GM13976 (cell line): ENCODE measurements around the gene AKR1C8.
"Not testable (repeated sequence)": the region's sequence is repeated elsewhere in the genome, so short reads cannot be mapped to it uniquely, and the experiment has no call there.

ENCODE experiments used
- DNase-seq: peaks from one replicate; pipeline ENCODE4 v3.0.0; 2012; ENCODE audit warnings: low spot score
- CTCF ChIP-seq: IDR thresholded peaks from 2 replicates; pipeline ENCODE4 v1.5.1; 2012; ENCODE audit warnings: borderline replicate concordance, mild to moderate bottlenecking; ENCODE audit not compliant: insufficient read depth; ENCODE audit errors: extremely low read depth, missing control alignments, control extremely low read depth
- in situ Hi-C: fragments of 300-500 bp; cut with MboI; formaldehyde crosslinking; loops from one replicate; pipeline ENCODE4 v1.12.0; 2022; ENCODE audit warnings: low sequenced_read_pairs, mixed read lengths, inconsistent platforms; ENCODE audit not compliant: unreplicated experiment

AKR1C8 gene

GRCh38 chr10:5211696-5212536 is 27.0 kb upstream of the AKR1C8 start:
- in situ Hi-C loops: no loop called here
- TF ChIP-seq CTCF: no peak
- DNase-seq: no peak

GRCh38 chr10:5210261-5210660 is 25.3 kb upstream of the AKR1C8 start:
- DNase-seq, in situ Hi-C loops: not testable (repeated sequence)

GRCh38 chr10:5209776-5210175 is 24.8 kb upstream of the AKR1C8 start:
- in situ Hi-C loops, DNase-seq: not testable (repeated sequence)

- no peak for TF ChIP-seq CTCF
- in situ Hi-C loops: no loop called here
- DNase-seq: no peak
These were observed 21.8 kb upstream of the AKR1C8 start for GRCh38 chr10:5206799-5207198.

- DNase-seq: no peak
- TF ChIP-seq CTCF: no peak
- in situ Hi-C loops: no loop called here
These were observed 14.4 kb upstream of the AKR1C8 start for GRCh38 chr10:5199398-5199797.

- TF ChIP-seq CTCF: no peak
- in situ Hi-C loops: no loop called here
- no peak for DNase-seq
These were observed 13.4 kb upstream of the AKR1C8 start for GRCh38 chr10:5198386-5198785.

- in situ Hi-C loops: no loop called here
- TF ChIP-seq CTCF: no peak
- DNase-seq: no peak
These were observed 11.8 kb upstream of the AKR1C8 start, which contains the start of gene AKR1C4 for GRCh38 chr10:5196702-5197113. TSS of gene AKR1C4 (plus strand) at chr10:5196837. CDS start at chr10:5196868, 31 bp downstream.
